Mononuclear cell (primary cell): ENCODE results near the gene NIN. TPM values are rescaled to one million over a fixed set of nuclear protein-coding genes. Genes with fewer than 3 reads are reported as not detected.
"Not testable (repeated sequence)": the region's sequence is repeated elsewhere in the genome, so short reads cannot be mapped to it uniquely, and the experiment has no call there.

Source experiments
- H3K27me3 ChIP-seq: 2 replicates; pipeline ENCODE4 v1.6.0; 2011; ENCODE audit warnings: low read length, control low read depth; ENCODE audit not compliant: insufficient read depth
- H3K4me1 ChIP-seq: 2 replicates; pipeline ENCODE4 v1.5.1; 2011; ENCODE audit warnings: mild to moderate bottlenecking, low read length, control low read depth; ENCODE audit not compliant: insufficient read depth
- H3K4me3 ChIP-seq: 2 replicates; pipeline ENCODE4 v1.5.1; 2011; ENCODE audit warnings: mild to moderate bottlenecking, low read length, moderate library complexity
- H3K9me3 ChIP-seq: 2 replicates; pipeline ENCODE4 v1.5.1; 2011; ENCODE audit warnings: low read depth, mild to moderate bottlenecking, control low read depth, low read length
- total RNA-seq: library from RNA; depleted of rRNA; stranded (reverse); fragments of >200 nt; gene quantifications from one replicate; pipeline ENCODE4 v1.2.3, GENCODE V29; 2012

NIN gene
- total RNA-seq, 1 donor = 119 TPM

DNA sequence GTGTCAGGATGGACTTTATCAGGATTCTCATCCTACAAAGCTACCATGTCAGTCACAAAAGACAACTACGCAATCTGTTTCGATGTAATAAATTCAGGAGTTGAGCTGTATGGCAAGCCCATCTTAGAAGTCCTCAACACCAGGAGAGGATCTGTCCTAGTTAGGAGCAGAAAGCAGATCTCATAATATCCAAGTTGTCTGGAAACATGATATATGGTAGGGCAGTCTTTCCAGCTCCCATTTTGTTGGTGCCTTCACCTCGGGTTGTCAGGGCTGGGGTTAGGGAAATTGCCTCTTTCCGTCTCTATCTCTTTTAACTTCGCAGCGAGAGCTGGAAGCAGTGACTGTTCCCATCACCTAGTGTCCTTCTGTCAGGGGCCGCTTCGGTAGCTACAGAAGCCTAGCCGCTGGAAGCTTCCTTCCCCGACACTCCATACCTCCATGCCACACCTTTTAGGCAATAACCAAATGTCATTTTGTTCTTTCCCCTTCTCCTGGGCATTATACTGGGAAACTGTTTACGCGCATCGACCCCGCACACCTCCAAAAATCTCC, 1.4 kb downstream of the NIN start:
- Histone ChIP-seq H3K4me1 (peaks cover 57% of the 10 kb centered on the region), H3K4me3 (peak overlapping the region; percentile 79), H3K27me3 (no peaks in the 10 kb centered on the region), H3K9me3 (no peaks in the 10 kb centered on the region)

DNA sequence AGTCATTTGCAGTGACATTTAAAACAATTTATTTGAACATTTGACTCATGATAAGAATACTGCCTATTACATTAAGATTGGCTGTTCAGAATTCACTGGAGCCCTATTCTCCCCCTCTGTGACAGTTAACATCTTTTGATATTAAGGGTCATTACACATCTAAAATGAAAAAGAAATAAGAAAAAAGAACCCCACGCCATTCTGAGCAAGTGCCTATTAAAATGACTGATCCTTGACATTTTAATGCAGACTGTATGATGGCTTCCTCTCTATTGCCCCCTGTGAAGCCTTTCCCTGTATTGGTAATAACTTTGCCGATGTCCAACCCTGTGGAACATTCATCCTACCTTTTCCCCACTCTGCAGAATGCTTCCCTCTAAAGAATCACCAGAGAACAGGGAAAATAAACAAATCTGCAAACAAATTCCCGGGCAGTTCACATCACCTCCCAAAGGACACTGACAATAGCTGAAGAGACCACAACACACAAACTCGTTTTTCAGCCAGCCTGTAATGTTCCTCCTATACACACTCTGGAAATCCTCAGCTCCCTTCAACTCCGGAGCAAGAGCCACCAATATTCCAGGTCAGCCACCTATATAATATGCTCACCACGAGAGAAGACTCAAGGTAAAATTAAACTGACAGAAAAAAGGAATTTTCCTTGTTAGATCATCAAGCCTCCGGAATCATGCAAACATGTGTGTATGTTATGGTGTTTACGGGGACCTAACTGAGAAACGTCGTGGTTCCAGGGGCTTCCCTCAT, 2.1 kb downstream of the NIN start:
- Histone ChIP-seq H3K27me3 (no peaks in the 10 kb centered on the region), H3K4me1 (peaks cover 63% of the 10 kb centered on the region), H3K9me3 (no peaks in the 10 kb centered on the region), H3K4me3 (peak overlapping the region; percentile 79)

DNA sequence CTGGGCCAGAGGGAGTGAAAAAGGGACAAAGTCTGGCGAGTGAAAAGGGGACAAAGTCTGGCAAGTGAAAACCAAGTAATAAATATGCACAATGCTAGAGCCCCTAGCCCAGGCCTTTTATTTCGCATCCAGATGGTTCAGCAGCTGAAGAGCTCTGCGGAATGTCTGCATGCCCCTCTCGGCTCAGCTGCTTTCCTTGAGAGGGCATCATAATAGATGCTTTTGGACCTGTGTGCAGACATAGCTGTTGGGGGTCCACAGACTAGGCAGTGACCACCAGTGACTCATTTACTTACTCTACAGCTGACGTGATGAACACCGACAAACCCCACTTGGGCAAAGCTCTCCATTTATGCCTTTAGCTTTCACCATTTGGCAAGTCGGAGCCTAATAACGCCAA, 4.3 kb downstream of the NIN start:
- Histone ChIP-seq H3K9me3 (no peaks in the 10 kb centered on the region), H3K4me1 (peaks cover 81% of the 10 kb centered on the region)

DNA sequence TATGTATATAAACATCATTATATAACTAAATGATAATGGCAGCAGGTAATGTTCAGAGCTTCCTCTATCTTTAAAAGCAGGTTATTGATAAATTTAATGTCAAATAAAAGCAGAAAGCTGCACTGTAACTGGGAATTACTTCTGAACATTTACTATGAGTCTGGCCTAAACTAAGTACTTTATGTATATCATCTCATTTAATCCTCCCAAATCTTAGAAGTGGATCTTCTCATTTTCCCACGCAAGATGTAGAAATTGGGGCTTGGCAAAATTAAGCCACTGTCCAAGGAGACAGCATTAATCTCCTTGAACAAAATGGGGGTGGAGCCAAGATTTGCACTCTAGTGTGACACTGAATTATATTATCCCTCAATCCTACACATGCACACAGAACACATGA, 5.7 kb downstream of the NIN start:
- peaks cover 91% of the 10 kb centered on the region for H3K4me1 ChIP-seq
- H3K27me3 ChIP-seq = no peaks in the 10 kb centered on the region
- H3K4me3 ChIP-seq = no peak overlapping the region
- no peaks in the 10 kb centered on the region for H3K9me3 ChIP-seq

More for the DNA sequence above, 4.3 kb downstream of the NIN start:
- Histone ChIP-seq H3K4me3 (no peak overlapping the region), H3K27me3 (no peaks in the 10 kb centered on the region)

DNA sequence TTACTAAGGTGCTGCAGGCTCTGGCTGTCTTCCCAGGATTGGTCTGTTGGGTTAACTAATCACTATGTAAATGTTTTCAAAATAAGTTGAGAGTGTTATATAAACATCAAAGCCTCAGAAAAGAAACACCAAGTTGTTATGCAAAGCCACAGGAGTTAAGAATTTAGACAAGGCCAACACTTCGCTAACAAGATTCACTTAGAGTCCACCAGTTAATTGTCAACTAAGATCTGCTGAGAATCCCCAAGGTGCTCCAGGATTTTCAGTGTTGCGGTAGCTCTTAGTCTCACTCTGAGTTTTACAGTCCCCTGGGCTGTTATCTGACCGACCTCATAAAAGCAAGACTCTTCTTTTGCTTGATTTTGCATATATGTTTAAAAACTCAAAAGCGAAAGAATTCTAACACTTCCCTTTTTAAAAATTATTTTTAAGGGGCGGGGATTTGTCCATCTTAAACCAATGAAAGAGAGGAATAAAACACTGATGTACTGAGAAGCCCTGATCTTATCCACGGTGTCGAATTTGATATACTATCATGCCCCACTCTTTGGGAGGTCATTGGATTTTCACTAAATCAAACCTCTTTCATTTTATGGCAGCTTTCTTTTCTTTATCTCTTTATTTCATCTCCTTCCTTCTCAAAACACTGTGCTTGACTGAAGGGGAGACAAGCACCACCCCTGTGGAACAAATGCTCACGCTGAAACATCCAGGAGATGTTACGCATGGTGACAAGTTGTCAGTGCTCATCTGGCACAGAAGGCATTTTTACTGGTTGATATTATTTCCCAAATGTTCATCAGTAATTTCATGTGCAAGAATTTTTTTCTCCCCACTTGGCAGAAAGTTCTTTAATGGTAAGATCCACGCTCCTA, 7.0 kb downstream of the NIN start:
- Histone ChIP-seq H3K9me3 (no peaks in the 10 kb centered on the region), H3K4me1 (peaks cover 92% of the 10 kb centered on the region), H3K4me3 (peak overlapping the region; percentile 8), H3K27me3 (no peaks in the 10 kb centered on the region)

DNA sequence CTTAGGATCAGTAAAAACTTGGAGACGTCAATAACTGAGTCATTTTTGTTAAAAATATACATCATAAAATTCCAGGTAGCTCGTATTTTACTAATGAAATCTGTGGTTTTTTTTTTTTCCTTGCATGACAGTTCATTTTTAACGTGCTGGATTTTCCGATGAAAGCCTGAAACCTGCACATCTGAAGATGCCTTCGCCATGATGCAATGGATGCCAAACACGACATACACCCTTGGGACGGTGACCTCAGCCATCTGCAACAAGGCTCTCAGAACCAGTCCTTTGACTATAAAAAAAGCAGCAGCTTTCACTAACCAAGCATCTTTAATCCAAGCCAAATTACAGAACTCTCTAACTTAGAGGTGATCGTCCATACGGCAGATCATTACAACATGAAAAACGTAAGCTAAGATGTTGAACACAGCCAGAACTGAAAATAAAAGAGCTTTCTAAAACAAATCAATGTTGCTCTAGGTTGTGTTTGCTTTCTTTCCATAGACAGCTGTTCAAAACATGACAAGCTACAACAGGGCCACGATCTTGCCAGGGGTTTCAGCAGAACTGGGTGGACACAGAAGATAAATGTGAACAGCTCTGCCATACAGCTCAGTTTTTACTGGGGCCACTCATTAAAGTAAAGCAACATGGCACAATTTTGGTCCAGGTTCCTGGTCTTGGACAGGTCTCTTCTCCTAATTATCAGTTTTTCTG, 7.8 kb downstream of the NIN start:
- Histone ChIP-seq H3K27me3 (no peaks in the 10 kb centered on the region), H3K9me3 (no peaks in the 10 kb centered on the region), H3K4me1 (peaks cover 84% of the 10 kb centered on the region), H3K4me3 (peak overlapping the region; percentile 8)

DNA sequence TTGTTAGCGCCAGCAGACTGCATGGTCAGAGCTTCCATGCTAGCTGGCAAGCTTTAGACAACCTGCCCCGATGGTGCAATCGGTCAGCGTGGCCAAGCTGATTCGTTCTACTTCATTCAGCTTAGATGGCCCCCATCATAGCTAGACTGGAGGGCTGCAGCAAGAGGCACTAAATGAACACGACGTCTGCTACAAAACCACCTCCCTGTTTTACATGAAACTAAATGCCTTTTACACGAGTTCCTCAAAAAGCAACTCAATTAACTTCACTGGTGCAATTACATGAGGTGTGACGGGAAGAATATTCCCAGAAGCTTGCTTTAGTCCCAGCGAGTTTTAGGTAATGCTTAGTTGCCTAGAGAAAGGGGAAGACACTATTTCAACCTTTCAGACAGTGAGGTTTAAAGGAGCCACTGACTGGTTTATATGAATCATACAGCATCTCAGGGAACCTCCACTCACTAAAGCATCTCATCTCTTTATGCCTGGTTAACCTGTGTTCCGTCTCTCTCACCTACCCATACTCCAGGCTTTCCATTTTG, 8.4 kb downstream of the NIN start:
- H3K4me3 ChIP-seq = no peak overlapping the region

DNA sequence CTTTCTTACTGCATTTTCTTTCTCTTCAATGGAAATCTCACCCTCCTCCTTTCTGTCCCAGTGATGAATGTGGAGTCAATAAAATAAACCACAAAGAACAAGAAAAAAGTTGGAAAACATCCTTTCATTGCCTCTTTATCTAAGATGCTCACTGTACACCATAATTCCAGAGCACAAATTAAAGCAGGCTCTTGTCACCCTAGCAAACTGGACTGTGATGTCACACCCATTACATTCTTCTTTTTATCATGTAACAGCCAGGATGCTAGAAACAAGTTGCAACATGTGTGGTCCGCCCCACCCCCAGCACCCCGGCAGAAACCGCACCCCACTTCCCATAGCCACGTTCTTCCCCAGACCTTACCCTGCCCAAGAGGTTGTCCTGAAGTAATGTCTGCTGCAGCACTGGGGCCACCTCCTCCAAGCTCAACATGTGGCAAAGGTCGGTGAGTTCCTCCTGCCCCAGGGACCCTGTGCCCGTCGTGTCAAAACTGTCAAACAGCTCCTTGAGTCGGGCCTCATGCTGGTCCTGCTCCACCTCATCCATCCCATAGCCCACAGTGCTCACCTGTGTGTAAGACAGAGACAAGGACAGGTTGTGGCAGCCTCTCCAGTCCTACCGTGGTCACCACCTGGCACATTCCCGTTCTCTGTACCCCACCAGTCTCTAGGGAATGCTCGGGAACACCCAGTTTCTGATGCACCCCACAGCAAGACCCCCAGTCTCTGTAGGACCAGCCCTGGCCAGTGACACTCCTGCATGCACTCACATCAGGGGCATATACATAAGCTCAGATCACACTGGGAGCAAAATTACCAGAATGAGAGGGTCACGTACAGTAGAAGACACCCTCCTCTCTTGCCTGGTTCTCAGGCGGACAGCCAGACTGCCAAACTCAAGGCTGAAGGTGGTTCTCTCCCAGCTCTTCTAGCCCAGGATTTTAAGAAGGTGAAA, 9.2 kb downstream of the NIN start:
- Histone ChIP-seq H3K4me1 (peaks cover 82% of the 10 kb centered on the region), H3K4me3 (no peak overlapping the region)

More for the DNA sequence above, 8.4 kb downstream of the NIN start:
- Histone ChIP-seq H3K9me3 (no peaks in the 10 kb centered on the region), H3K27me3 (no peaks in the 10 kb centered on the region), H3K4me1 (peaks cover 84% of the 10 kb centered on the region)

DNA sequence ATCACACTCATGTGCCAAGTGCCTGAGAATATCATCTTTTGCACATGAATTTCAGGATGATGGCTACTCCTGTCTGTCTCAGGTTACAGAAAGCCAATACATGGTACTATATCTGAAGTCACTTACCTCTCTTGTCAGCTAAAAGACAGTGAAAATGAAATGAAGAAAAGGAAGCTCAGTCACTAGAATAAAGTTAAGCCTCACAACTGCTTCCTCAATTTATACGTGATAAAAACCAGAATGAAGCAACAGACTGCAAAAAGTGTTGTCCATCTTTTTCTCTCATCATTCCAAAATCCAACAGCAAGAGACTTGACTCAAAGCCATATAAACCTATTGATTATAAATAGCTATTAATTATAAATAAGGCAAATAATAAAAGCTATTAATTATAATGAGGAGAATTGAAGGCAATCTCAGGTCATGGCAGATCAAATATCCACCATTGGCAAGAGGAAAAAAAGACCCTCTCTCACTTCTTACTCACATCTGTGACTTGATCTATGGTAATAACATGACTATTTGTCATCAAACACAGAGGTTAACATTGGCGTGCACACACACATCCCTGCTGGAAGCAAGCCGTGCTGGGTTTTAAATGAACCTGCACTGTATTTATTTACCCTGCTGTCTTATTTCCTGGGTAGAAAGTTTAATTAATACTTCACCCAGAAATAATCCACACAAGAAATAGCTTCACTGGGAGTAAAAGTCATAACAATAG, 10.0 kb downstream of the NIN start:
- peaks cover 81% of the 10 kb centered on the region for H3K4me1 ChIP-seq
- no peaks in the 10 kb centered on the region for H3K9me3 ChIP-seq
- no peaks in the 10 kb centered on the region for H3K27me3 ChIP-seq
- H3K4me3 ChIP-seq = no peak overlapping the region

More for the DNA sequence above, 9.2 kb downstream of the NIN start:
- no peaks in the 10 kb centered on the region for H3K27me3 ChIP-seq
- H3K9me3 ChIP-seq = no peaks in the 10 kb centered on the region

DNA sequence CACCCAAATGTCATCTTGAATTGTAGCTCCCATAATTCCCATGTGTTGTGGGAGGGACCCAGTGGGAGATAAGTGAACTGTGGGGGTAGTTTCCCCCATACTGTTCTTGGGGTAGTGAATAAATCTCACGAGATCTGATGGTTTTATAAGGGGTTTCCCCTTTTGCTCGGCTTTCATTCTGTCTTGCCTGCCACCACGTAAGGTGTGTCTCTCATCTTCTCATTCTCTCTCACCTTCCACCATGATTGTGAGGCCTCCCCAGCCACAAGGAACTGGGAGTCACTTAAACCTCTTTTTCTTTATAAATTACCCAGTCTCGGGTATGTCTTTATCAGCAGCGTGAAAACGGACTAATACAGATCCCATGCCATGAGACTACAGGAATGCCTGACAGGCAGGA, 11.7 kb downstream of the NIN start:
- not testable (repeated sequence) for H3K9me3 ChIP-seq, H3K27me3 ChIP-seq, H3K4me3 ChIP-seq
- peaks cover 71% of the 10 kb centered on the region for H3K4me1 ChIP-seq

DNA sequence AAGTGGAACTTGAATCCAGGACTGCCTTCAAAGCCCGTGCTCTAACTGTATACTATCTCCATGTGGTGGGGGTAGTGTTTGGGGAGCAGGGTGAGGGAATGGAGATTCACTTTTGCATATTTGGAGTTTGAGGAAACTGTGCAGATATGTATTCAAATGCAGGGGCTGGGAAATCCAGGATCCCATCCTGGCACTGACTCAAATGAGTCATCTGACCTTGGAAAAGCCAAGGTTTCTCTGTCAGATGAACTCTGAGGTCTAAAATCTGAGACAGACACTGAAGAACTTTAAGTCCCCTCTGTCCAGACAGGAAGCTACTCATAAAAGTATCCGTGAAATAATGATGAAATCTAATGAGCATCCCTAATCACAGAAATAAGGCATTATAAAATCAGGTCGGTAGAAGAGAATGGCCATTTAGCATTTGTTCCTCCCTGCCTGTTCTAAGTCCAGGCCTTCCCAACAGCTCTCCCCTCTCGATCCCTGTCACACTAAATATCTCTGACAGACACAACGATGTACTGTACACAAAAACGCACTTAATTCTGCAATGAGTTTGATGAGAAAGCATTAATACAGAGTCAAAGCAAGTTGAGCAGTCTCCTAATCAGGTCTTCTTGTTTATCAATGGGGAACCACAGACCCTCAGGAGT, 14.4 kb downstream of the NIN start:
- H3K9me3 ChIP-seq = no peaks in the 10 kb centered on the region
- no peak overlapping the region for H3K4me3 ChIP-seq
- no peaks in the 10 kb centered on the region for H3K27me3 ChIP-seq
- H3K4me1 ChIP-seq = peaks cover 64% of the 10 kb centered on the region

DNA sequence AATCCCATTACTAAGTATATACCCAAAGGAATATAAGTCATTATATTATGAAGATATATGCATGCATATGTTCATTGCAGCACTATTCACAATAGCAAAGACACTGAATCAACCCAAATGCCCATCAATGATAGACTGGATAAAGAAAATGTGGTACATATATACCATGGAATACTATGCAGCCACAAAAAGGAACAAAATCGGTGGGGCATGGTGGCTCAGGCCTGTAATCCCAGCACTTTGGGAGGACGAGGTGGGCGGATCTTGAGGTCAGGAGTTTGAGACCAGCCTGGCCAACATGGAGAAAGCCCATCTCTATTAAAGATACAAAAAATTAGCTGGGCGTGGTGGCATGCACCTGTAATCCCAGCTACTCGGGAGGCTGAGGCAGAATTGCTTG, 15.4 kb downstream of the NIN start:
- H3K4me1 ChIP-seq = peaks cover 57% of the 10 kb centered on the region
- H3K9me3 ChIP-seq, H3K27me3 ChIP-seq, H3K4me3 ChIP-seq: not testable (repeated sequence)

DNA sequence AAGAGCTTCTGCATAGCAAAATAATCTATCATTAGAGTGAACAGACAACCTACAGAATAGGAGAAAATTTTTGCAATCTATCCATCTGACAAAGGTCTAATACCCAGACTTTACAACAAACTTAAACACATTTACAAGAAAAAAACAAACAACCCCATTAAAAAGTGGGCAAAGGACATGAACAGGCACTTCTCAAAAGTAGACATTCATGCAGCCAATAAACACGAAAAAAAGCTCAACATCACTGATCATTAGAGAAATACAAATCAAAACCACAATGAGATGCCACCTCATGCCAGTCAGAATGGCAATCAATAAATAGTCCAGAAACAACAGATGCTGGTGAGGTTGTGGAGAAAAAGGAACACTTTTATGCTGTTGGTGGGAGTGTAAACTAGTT, 15.9 kb downstream of the NIN start:
- not testable (repeated sequence) for H3K27me3 ChIP-seq, H3K4me3 ChIP-seq, H3K9me3 ChIP-seq
- peaks cover 53% of the 10 kb centered on the region for H3K4me1 ChIP-seq
